K562 (cell line): Measurements from ENCODE around the gene PALM3. TPM values are rescaled to one million over a fixed set of nuclear protein-coding genes. Genes with fewer than 3 reads are reported as not detected.

Source experiments
- BACH1 ChIP-seq: fragments of 200-800 bp; sonication (Bioruptor generic); IDR thresholded peaks from 2 replicates; pipeline ENCODE4 v1.6.1; 2016; ENCODE audit warnings: missing genetic modification characterization, missing compliant biosample characterization
- EP300 ChIP-seq: IDR thresholded peaks from 2 replicates; pipeline ENCODE4 v1.6.1; 2012; ENCODE audit warnings: low read length, improper control_type of control experiment
- FOS ChIP-seq: IDR thresholded peaks from 3 replicates; pipeline ENCODE4 v1.6.1; 2011; ENCODE audit not compliant: insufficient read length; ENCODE audit errors: extremely low read depth
- MCM5 ChIP-seq: fragments of 450-650 bp; IDR thresholded peaks from 2 replicates; pipeline ENCODE4 v1.6.1; 2016; ENCODE audit warnings: low read depth
- MTA1 ChIP-seq: fragments of 450-650 bp; IDR thresholded peaks from 2 replicates; pipeline ENCODE4 v1.6.1; 2017; ENCODE audit warnings: borderline replicate concordance
- MYC ChIP-seq, 2 experiments: fragments of 250-450 bp in 1 of 2; sonication (Bioruptor Pico) in 1 of 2; IDR thresholded peaks; 2 replicates each; pipeline versions ENCODE4 v1.5.1 to v1.6.1; 2012 to 2021; ENCODE audit warnings: low read depth in 2 of 2, borderline replicate concordance in 1 of 2, improper control_type of control experiment in 1 of 2, low read length in 1 of 2, mild to moderate bottlenecking in 1 of 2, moderate library complexity in 1 of 2
- NEUROD1 ChIP-seq: fragments of 150-350 bp; IDR thresholded peaks from 2 replicates; pipeline ENCODE4 v1.6.1; 2014; ENCODE audit warnings: borderline replicate concordance, low read length, low read depth; ENCODE audit not compliant: partially characterized antibody
- POLR2AphosphoS2 ChIP-seq: IDR thresholded peaks from 2 replicates; pipeline ENCODE4 v1.6.1; 2012; ENCODE audit warnings: low read length, improper control_type of control experiment
- SNRNP70 ChIP-seq: fragments of 200-400 bp; formaldehyde crosslinking; optimal IDR thresholded peaks from 2 replicates; pipeline ENCODE3; 2017; ENCODE audit warnings: low read depth, low read length
- SRSF7 ChIP-seq: fragments of 200-400 bp; formaldehyde crosslinking; optimal IDR thresholded peaks from 2 replicates; pipeline ENCODE3; 2017; ENCODE audit warnings: mild to moderate bottlenecking, low read depth, low read length
- TAF7 ChIP-seq: fragments of 450-650 bp; IDR thresholded peaks from 2 replicates; pipeline ENCODE4 v1.6.1; 2016; ENCODE audit warnings: missing genetic modification characterization, missing compliant biosample characterization
- TOE1 ChIP-seq, 2 experiments: fragments of 450-650 bp in 1 of 2; sonication (generic) in 1 of 2; formaldehyde crosslinking in 1 of 2; IDR thresholded peaks; 2 replicates each; pipeline versions ENCODE4 v1.7.1 to v1.8.0; 2016 to 2022; ENCODE audit warnings: borderline replicate concordance in 2 of 2, mild to moderate bottlenecking in 2 of 2, antibody characterized with exemption in 1 of 2, inconsistent platforms in 1 of 2, low read depth in 1 of 2, missing genetic modification reagents in 1 of 2, moderate library complexity in 1 of 2
- YY1 ChIP-seq, 3 experiments: IDR thresholded peaks; 2 replicates each; pipeline ENCODE4 v1.6.1; 2011; ENCODE audit warnings: low read length in 2 of 3, mild to moderate bottlenecking in 2 of 3, moderate library complexity in 2 of 3, borderline replicate concordance in 1 of 3, control low read depth in 1 of 3, low read depth in 1 of 3; ENCODE audit not compliant: insufficient read depth in 3 of 3, insufficient replicate concordance in 2 of 3, control insufficient read depth in 1 of 3, insufficient read length in 1 of 3; ENCODE audit errors: extremely low read depth in 1 of 3
- ZFPM2 ChIP-seq: fragments of 250-450 bp; sonication (Bioruptor Pico); IDR thresholded peaks from 2 replicates; pipeline ENCODE4 v1.5.1; 2022; ENCODE audit warnings: mild to moderate bottlenecking
- polyA plus RNA-seq, 8 experiments: library from polyadenylated mRNA; depleted of rRNA in 4 of 8; stranded (reverse) in 5 of 8; unstranded in 3 of 8; fragments of >200 nt; fragmentation: Nextera tagmentation in 2 of 8; fragmentation: Illumina TruSeq in 1 of 8; extraction: Ambion mirVana in 2 of 8; extraction: Trizol in 1 of 8; gene quantifications; 2 replicates each; pipeline versions ENCODE4 v1.2.1 to v1.2.3, GENCODE V29; 2011 to 2014; ENCODE audit warnings: inconsistent platforms in 1 of 8, missing spikeins in 1 of 8
- total RNA-seq, 7 experiments: library from RNA; depleted of rRNA in 6 of 7; stranded (reverse); fragments of >200 nt in 6 of 7; fragmentation: Illumina TruSeq in 2 of 7; extraction: Trizol in 2 of 7; gene quantifications; 2 replicates each; pipeline versions ENCODE4 v1.2.1 to v1.2.3, GENCODE V29; 2011 to 2021; ENCODE audit warnings: low replicate concordance in 1 of 7
- TF ChIP-seq, protein P1 (sequence below): sonication (generic); formaldehyde crosslinking; IDR thresholded peaks from 2 replicates; pipeline ENCODE4 v1.8.0; 2023; ENCODE audit warnings: missing genetic modification reagents, mild to moderate bottlenecking, borderline replicate concordance
- TF ChIP-seq, protein P2 (sequence below): fragments of 450-650 bp; IDR thresholded peaks from 2 replicates; pipeline ENCODE4 v1.6.1; 2016; ENCODE audit warnings: borderline replicate concordance
- TF ChIP-seq, protein P3 (sequence below): fragments of 250-450 bp; sonication (Bioruptor Pico); IDR thresholded peaks from 2 replicates; pipeline ENCODE4 v1.8.0; 2021; ENCODE audit warnings: moderate library complexity, mild to moderate bottlenecking, inconsistent platforms

The PALM3 gene
- total and polyA plus RNA-seq, 9 of the 15 experiments (the other 6 are each of a cell fraction or from before 2014, with no cell fraction given): 0.07 to 9.3 (median 3.3) TPM

DNA sequence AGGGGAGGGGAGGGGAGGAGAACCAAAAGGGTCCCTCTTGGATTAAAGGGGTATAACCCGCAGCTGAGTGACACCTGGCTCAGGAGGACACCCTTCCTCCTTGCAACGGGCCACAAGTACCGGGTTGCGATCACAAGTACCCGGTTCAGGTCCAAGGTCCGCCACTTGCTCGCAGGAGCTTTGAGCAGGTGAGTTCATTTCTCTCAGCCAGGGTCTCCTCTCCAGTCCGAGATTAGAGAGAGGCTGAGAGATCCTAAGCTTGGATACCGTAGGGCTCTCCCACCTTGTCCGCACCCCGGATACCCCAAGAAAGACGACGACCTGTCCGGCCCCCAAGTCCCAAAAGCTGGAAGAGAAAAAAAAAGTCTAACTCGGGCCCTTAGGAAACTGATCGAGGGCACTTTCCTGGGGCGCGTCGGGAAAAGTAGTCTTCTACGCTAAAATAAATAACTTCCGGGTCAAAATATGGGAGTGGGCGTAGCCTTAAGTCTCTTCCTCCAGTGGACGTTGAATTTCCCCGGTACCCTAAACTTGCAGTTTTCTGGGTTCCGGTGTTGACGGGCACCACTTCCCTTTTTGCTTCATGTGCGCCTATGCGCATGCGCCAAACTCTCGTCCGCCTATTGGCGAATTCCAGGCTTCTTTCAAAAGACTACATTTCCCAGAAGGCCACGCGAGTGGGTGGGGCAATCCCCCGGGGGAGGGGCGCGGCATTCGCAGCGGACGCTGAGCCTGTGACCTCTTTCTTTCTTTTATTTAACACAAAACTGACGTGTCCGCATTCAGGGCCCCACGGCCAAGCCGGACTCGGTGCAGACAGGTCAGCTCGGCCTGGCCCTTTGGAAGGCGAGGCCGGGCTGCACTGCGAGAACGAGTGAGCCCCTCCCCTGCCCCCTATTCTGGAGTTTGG lies 19.3 kb upstream of the PALM3 start (continued):
- TF ChIP-seq YY1 (IDR thresholded peaks at IDR 0.05; ENCODE audit: borderline replicate concordance in 1 of 3, control insufficient read depth in 1 of 3, extremely low read depth in 1 of 3, insufficient read depth in 3 of 3, insufficient read length in 1 of 3, insufficient replicate concordance in 2 of 3, low read depth in 1 of 3, low read length in 2 of 3) (peak in 2 of 3 experiments; percentile 20 to 59), FOS (peak; percentile 13), SNRNP70 (no peak), NEUROD1 (no peak), POLR2AphosphoS2 (peak; percentile 43; the same call in 1 of the 2 replicates), BACH1 (tag) (no peak), EP300 (no peak; the same call in 1 of the 2 replicates), TOE1 (IDR thresholded peaks at IDR 0.05; ENCODE audit: borderline replicate concordance) (no peak; the same call in 1 of the 2 replicates), TOE1 (CRISPR knock-in tag; IDR thresholded peaks at IDR 0.05; ENCODE audit: borderline replicate concordance, low read depth) (no peak), MCM5 (no peak), ZFPM2 (CRISPR knock-in tag) (no peak), MTA1 (no peak), SRSF7 (no peak), TAF7 (tag) (peak; percentile 70; the same call in 1 of the 2 replicates), MYC (IDR thresholded peaks at IDR 0.05; ENCODE audit: low read depth, low read length) (peak; percentile 5; the same call in 1 of the 2 replicates), MYC (CRISPR knock-in tag; IDR thresholded peaks at IDR 0.05; ENCODE audit: borderline replicate concordance, low read depth) (0 out of 2 replicates have a peak, but pooled peaks have one; percentile 19)
- TF ChIP-seq, protein P1, sequence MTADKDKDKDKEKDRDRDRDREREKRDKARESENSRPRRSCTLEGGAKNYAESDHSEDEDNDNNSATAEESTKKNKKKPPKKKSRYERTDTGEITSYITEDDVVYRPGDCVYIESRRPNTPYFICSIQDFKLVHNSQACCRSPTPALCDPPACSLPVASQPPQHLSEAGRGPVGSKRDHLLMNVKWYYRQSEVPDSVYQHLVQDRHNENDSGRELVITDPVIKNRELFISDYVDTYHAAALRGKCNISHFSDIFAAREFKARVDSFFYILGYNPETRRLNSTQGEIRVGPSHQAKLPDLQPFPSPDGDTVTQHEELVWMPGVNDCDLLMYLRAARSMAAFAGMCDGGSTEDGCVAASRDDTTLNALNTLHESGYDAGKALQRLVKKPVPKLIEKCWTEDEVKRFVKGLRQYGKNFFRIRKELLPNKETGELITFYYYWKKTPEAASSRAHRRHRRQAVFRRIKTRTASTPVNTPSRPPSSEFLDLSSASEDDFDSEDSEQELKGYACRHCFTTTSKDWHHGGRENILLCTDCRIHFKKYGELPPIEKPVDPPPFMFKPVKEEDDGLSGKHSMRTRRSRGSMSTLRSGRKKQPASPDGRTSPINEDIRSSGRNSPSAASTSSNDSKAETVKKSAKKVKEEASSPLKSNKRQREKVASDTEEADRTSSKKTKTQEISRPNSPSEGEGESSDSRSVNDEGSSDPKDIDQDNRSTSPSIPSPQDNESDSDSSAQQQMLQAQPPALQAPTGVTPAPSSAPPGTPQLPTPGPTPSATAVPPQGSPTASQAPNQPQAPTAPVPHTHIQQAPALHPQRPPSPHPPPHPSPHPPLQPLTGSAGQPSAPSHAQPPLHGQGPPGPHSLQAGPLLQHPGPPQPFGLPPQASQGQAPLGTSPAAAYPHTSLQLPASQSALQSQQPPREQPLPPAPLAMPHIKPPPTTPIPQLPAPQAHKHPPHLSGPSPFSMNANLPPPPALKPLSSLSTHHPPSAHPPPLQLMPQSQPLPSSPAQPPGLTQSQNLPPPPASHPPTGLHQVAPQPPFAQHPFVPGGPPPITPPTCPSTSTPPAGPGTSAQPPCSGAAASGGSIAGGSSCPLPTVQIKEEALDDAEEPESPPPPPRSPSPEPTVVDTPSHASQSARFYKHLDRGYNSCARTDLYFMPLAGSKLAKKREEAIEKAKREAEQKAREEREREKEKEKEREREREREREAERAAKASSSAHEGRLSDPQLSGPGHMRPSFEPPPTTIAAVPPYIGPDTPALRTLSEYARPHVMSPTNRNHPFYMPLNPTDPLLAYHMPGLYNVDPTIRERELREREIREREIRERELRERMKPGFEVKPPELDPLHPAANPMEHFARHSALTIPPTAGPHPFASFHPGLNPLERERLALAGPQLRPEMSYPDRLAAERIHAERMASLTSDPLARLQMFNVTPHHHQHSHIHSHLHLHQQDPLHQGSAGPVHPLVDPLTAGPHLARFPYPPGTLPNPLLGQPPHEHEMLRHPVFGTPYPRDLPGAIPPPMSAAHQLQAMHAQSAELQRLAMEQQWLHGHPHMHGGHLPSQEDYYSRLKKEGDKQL (CRISPR knock-in tag): no peak
- TF ChIP-seq, protein P2, sequence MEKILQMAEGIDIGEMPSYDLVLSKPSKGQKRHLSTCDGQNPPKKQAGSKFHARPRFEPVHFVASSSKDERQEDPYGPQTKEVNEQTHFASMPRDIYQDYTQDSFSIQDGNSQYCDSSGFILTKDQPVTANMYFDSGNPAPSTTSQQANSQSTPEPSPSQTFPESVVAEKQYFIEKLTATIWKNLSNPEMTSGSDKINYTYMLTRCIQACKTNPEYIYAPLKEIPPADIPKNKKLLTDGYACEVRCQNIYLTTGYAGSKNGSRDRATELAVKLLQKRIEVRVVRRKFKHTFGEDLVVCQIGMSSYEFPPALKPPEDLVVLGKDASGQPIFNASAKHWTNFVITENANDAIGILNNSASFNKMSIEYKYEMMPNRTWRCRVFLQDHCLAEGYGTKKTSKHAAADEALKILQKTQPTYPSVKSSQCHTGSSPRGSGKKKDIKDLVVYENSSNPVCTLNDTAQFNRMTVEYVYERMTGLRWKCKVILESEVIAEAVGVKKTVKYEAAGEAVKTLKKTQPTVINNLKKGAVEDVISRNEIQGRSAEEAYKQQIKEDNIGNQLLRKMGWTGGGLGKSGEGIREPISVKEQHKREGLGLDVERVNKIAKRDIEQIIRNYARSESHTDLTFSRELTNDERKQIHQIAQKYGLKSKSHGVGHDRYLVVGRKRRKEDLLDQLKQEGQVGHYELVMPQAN: no peak
- TF ChIP-seq, protein P3, sequence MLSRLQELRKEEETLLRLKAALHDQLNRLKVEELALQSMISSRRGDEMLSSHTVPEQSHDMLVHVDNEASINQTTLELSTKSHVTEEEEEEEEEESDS (CRISPR knock-in tag): no peak
